HuH-7 (cell line): ENCODE results near the gene HAPLN1.
"Not testable (repeated sequence)": the region's sequence is repeated elsewhere in the genome, so short reads cannot be mapped to it uniquely, and the experiment has no call there.

ENCODE experiments used
- DNase-seq: peaks from one replicate; pipeline ENCODE4 v3.0.0; 2011; ENCODE audit warnings: low spot score

HAPLN1 gene

DNA sequence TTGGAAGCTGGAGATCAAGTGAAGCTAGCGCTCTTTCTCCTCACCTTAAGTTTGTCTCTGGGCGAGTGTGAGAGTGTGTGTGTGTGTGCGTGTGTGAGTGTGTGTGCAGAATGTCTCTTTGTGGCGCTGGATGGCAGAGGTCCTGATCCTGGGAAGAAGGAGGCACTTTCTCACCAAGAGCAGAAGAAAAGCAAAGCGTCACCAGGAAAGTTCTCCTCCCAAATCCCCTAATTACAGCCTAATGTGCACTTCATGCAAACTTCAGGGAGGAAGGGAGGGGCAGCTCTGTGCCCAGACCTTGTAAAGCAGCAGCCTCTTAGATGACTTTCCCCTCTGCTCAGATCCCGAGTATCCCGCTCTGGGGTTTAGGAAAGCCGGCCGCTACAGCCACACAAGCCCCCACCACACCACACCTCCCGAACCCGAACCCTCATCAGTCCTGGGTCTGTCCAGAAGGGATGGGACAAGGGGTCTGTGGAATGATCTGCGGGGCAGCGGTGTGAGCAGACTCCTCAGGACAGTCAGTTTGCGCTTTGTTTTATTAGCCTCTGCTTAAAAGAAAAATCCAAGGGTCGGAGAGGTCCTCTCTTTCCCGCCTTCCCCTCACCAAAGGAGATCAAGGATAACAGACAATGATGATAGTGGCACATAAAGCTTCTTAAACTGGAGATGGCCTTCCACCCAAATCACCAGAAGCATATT, at the start of gene HAPLN1:
HAPLN1 (minus strand) TSS at position 20 of the 702 bp plus-strand sequence. CDS start 47,332 bp downstream, outside the sequence.
- no peak for DNase-seq

DNA sequence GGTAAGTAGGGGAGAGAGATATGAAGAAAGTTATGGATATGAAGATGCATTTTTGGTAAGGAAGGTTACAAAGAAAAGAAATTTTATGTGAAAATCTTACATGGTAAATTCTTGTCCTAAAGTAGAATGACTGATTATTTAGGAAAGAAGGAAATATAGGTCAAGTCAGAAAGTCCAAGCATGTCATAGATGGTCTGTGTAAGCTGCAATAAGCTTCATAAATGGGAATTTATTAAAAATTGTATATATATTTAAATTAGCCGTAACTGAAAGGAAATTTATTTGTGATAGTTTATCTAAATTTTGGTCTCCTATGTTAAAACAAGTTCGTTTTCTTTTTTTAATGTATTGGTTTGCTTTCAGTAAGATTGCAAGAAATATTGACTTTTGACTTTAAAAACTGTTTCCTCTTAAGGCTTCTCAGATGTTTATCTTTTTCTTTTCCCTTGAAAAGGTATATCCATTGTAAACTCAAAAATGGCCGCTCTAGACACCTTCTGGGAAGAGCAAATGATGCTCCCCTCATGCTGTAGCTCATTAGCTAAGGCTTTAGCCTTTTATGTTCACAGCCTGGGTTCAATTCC, 46.8 kb upstream of the HAPLN1 start:
- no peak for DNase-seq

DNA sequence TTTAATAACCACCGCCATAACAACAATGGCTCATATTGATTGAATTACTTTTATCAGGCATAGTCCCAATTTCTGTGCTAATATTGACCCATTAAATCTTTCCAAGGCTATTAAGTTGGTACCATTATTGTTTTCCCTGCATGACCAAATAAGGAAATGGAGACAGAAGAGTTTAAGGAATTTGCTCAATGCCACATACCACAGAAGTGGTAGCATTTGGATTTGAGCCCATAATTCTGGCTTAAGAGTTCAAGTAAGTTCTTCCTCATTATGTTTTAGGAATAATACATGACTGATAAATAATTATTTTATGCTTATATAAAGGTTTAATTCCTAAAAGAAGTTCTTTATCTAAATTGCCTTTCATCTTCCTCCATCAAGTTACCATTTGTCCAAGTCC, 43.4 kb upstream of the HAPLN1 start:
- no peak for DNase-seq

GRCh38 chr5:83760579-83760978, 39.9 kb upstream of the HAPLN1 start:
- no peak for DNase-seq

DNA sequence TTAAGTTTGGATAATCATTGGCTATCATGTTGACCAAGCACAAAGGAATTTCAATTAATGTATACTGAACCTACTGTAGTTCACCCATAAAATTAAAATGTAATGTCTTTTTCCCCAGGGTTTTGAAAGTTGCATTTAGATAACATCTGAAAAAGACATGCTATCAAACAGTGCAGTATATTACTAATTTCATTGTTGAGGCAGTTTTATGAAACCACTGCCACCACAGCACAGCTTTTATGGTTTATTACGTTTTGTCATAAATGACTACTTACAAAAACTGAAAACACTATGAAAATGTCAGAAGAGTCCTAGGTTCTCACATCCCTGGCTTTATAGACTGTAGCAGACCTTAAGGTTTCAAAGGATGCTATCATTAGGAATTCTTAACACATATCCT, 32.0 kb upstream of the HAPLN1 start:
- no peak for DNase-seq

GRCh38 chr5:83751201-83751600, 30.5 kb upstream of the HAPLN1 start:
- no peak for DNase-seq

- DNase-seq: no peak
These were observed 30.1 kb upstream of the HAPLN1 start for GRCh38 chr5:83750749-83751148.

DNA sequence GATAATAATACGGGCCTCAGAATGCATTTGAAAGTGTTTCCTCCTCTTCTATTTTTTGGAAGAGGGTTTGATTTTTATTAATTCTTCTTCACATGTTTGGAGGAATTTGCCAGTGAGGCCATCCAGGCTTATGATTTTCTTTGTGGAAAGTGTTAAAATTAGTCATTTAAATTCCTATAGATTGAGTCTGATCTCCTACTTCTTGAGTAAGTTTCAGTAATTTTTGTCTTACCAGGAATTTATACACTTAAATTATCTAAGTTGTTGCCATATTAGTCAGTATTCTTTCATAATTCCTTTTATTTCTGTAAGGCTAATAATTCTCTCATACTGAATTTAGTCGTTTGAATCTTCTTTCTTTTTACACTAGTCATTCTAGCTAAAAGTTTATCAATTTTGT, 25.2 kb upstream of the HAPLN1 start:
- no peak for DNase-seq

DNA sequence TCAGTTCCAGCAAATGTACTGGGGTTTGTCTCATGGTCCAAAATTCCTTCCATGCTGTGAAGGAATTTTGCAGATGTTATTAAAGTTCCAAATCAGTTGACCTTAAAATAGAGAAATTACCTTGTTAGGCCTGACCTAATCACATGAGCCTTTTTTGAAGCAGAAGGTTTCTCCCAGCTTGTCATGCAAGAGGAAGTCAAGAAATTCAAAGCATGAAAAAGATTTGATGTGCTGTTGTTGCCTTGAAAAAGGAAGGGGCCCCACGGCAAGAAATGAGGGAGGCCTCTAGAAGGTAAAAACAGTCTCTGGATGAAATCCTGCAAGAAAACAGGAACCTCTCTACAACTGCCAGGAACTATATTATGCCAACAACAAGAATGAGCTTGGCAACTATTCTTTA, 24.2 kb upstream of the HAPLN1 start:
- no peak for DNase-seq

DNA sequence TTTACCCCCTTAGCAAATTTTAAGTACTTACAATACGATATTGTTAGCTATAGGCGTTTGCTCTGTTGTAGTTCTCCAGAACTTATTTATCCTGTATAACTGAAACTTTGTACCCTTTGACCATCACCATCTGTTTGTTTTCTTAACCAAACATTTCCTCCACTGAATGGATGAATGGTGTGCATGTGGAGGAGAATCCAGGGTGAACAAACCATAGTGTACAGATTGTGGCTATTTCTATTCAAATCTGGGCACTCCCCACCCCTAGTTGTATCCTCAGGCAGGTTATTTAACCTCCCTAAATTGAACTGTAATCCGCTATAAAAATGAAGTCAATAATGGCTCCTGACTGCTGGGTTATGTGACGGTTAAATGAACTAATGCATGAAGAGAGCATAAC, 21.4 kb upstream of the HAPLN1 start:
- DNase-seq: no peak

- no peak for DNase-seq
These were observed 20.9 kb upstream of the HAPLN1 start for GRCh38 chr5:83741571-83741970.

- no peak for DNase-seq
These were observed 20.1 kb upstream of the HAPLN1 start for GRCh38 chr5:83740741-83741140.

DNA sequence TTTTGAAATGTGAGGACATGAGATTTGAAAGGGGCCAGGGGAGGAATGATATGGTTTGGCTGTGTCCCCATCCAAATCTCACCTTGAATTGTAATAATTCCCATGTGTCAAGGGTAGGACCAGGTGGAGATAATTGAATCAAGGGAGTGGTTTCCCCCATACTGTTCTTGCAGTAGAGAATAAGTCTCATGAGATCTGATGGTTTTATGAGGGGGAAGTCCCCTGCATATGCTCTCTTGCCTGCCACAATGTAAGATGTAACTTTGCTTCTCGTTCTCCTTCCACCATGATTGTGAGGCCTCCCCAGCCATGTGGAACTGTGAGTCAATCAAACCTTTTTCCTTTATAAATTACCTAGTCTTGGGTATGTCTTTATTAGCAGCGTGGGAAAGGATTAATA, 15.5 kb upstream of the HAPLN1 start:
- DNase-seq: not testable (repeated sequence)

GRCh38 chr5:83735058-83735457, 14.4 kb upstream of the HAPLN1 start:
- not testable (repeated sequence) for DNase-seq

- no peak for DNase-seq
These were observed 11.0 kb upstream of the HAPLN1 start for GRCh38 chr5:83731638-83732037.

- no peak for DNase-seq
These were observed 8.7 kb upstream of the HAPLN1 start for GRCh38 chr5:83729362-83729761.

GRCh38 chr5:83726912-83727311, 6.3 kb upstream of the HAPLN1 start:
- DNase-seq: no peak

- DNase-seq: no peak
These were observed 4.3 kb upstream of the HAPLN1 start for GRCh38 chr5:83724935-83725334.

GRCh38 chr5:83724001-83724400, 3.3 kb upstream of the HAPLN1 start:
- no peak for DNase-seq

GRCh38 chr5:83723031-83723430, 2.4 kb upstream of the HAPLN1 start:
- DNase-seq: no peak

DNA sequence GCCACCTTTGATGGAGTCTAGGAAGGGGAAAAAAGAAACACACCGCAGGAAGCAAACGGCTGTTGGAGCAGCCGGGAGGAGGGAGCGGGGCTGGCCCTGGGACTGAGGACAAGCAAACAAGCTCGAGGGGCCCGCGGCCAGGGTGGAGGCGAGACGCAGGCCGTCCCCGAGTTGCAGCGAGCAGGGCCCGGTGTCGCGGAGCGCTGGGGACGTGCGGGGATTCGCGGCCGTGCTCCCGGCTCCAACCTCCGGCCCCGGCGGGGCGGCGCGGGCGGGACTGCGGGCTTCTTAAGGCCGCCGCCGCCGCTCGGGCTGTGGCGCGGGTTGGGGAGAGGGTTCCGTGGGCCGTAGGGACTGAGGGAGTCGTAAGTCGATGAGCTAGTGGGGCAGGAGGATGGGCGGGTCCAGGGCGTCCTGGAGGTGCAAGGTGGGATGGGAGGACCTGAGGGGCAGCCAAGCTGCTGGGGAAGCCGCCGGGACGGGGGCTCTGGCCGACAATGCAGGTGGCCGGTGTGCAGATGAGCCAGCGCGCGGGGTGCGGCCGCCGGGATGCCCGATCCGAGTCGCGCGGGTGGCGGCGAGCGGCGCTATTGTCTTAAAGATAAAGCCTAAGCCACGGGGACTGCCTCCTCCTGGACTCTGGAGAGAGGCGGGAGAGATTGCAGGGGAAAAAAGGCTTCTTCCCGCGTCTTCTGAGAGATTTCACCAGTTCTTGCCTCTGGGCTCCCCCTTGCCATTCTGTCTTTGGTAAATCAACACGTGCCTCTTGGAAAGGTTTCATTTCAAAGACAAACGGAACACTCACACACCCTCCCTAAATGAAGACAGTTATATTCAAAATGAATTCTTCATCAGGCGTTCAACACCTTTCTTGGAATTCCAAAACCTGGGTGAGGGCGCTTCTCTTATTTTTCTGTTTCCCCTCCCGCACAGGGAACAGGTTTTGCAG, 1.6 kb upstream of the HAPLN1 start:
- peak; percentile 80 for DNase-seq

- DNase-seq: no peak
These were observed 1.6 kb downstream of the HAPLN1 start for GRCh38 chr5:83718936-83719495.
